Measurements from ENCODE around the gene SLC37A2. TPM values are rescaled to one million over a fixed set of nuclear protein-coding genes. Genes with fewer than 3 reads are reported as not detected.

Gene SLC37A2
- total RNA-seq, 6 experiments from 2014 or later: 1.7 to 4.5 (median 3.7) TPM

- H3K36me3 Mint-ChIP-seq (ENCODE audit: low read depth): no peaks in the 10 kb centered on the region
- H3K27ac Mint-ChIP-seq: no peak overlapping the region
- peaks cover 16% of the 10 kb centered on the region for H3K27me3 Mint-ChIP-seq (ENCODE audit: insufficient read depth)
- no peaks in the 10 kb centered on the region for H3K9me3 Mint-ChIP-seq
- no peak for TF ChIP-seq CTCF (IDR thresholded peaks at IDR 0.05)
- peaks cover 28% of the 10 kb centered on the region for H3K4me1 Mint-ChIP-seq (ENCODE audit: low read depth)
- H3K4me3 Mint-ChIP-seq: no peak overlapping the region; the same call in 1 of the 2 replicates
- peak; percentile 58 for DNase-seq
These were observed 65.3 kb downstream of the SLC37A2 start for GRCh38 chr11:125128450-125128849.

GRCh38 chr11:125129316-125129993 lies 66.3 kb downstream of the SLC37A2 start:
- Mint-ChIP-seq H3K27me3 (ENCODE audit: insufficient read depth) (peaks cover 17% of the 10 kb centered on the region), H3K36me3 (ENCODE audit: low read depth) (no peaks in the 10 kb centered on the region), H3K4me1 (ENCODE audit: low read depth) (peaks cover 22% of the 10 kb centered on the region), H3K9me3 (no peaks in the 10 kb centered on the region), H3K27ac (no peak overlapping the region), H3K4me3 (no peak overlapping the region)
- no peak for DNase-seq
- no peak for TF ChIP-seq CTCF (IDR thresholded peaks at IDR 0.05)

- no peak overlapping the region for H3K4me3 Mint-ChIP-seq
- peaks cover 22% of the 10 kb centered on the region for H3K4me1 Mint-ChIP-seq (ENCODE audit: low read depth)
- no peak for DNase-seq
- peaks cover 17% of the 10 kb centered on the region for H3K27me3 Mint-ChIP-seq (ENCODE audit: insufficient read depth)
- no peaks in the 10 kb centered on the region for H3K36me3 Mint-ChIP-seq (ENCODE audit: low read depth)
- TF ChIP-seq CTCF (IDR thresholded peaks at IDR 0.05): no peak
- no peaks in the 10 kb centered on the region for H3K9me3 Mint-ChIP-seq
- no peak overlapping the region for H3K27ac Mint-ChIP-seq
These were observed 69.0 kb downstream of the SLC37A2 start for GRCh38 chr11:125132071-125132470.

GRCh38 chr11:125132596-125132995 lies 69.5 kb downstream of the SLC37A2 start:
- H3K27me3 Mint-ChIP-seq (ENCODE audit: insufficient read depth): peaks cover 13% of the 10 kb centered on the region
- TF ChIP-seq CTCF (IDR thresholded peaks at IDR 0.05): peak; percentile 9; the same call in 1 of the 2 replicates
- H3K9me3 Mint-ChIP-seq: no peaks in the 10 kb centered on the region
- no peak overlapping the region for H3K4me3 Mint-ChIP-seq
- no peak overlapping the region for H3K27ac Mint-ChIP-seq
- peaks cover 22% of the 10 kb centered on the region for H3K4me1 Mint-ChIP-seq (ENCODE audit: low read depth)
- H3K36me3 Mint-ChIP-seq (ENCODE audit: low read depth): no peaks in the 10 kb centered on the region
- no peak for DNase-seq

GRCh38 chr11:125136001-125136400 lies 72.9 kb downstream of the SLC37A2 start:
- H3K4me3 Mint-ChIP-seq: no peak overlapping the region
- H3K27me3 Mint-ChIP-seq (ENCODE audit: insufficient read depth): peaks cover 24% of the 10 kb centered on the region
- H3K36me3 Mint-ChIP-seq (ENCODE audit: low read depth): no peaks in the 10 kb centered on the region
- TF ChIP-seq CTCF (IDR thresholded peaks at IDR 0.05): no peak
- DNase-seq: no peak
- no peaks in the 10 kb centered on the region for H3K9me3 Mint-ChIP-seq
- H3K4me1 Mint-ChIP-seq (ENCODE audit: low read depth): no peaks in the 10 kb centered on the region
- no peak overlapping the region for H3K27ac Mint-ChIP-seq
